Breast epithelium (tissue), 4 donors: ENCODE data around the gene CFAP100. TPM values are rescaled to one million over a fixed set of nuclear protein-coding genes. Genes with fewer than 3 reads are reported as not detected.

Experiments
- DNase-seq, 2 donors: peaks; one replicate each; pipeline ENCODE4 v3.0.0-alpha.2; 2019; ENCODE audit warnings: low spot score in 2 of 2
- H3K27ac ChIP-seq, 2 donors: fragments of 200-600 bp; sonication (generic) in 1 of 2; one replicate each; pipeline ENCODE4 v1.5.1; 2016 to 2019; ENCODE audit warnings: mild to moderate bottlenecking in 1 of 2
- H3K27me3 ChIP-seq, 2 donors: fragments of 200-600 bp; sonication (generic) in 1 of 2; one replicate each; pipeline versions ENCODE4 v1.5.1 to v1.6.0; 2017 to 2019; ENCODE audit warnings: control low read depth in 1 of 2, mild to moderate bottlenecking in 1 of 2
- H3K36me3 ChIP-seq: fragments of 200-600 bp; one replicate; pipeline ENCODE4 v1.5.1; 2019
- H3K4me1 ChIP-seq, 2 donors: fragments of 200-600 bp; sonication (generic); one replicate each; pipeline ENCODE4 v1.5.1; 2016 to 2019; ENCODE audit warnings: control low read depth in 1 of 2
- H3K4me3 ChIP-seq, 3 donors: fragments of 200-600 bp; sonication (generic); 1 replicate in 2 of 3; 2 replicates in 1 of 3; pipeline ENCODE4 v1.5.1; 2016 to 2019; ENCODE audit warnings: mild to moderate bottlenecking in 3 of 3, moderate library complexity in 2 of 3
- H3K9me3 ChIP-seq, 2 donors: fragments of 200-600 bp; sonication (generic) in 1 of 2; one replicate each; pipeline ENCODE4 v1.5.1; 2016 to 2019; ENCODE audit warnings: control low read depth in 1 of 2
- CTCF ChIP-seq, 3 donors: fragments of 450-650 bp; IDR thresholded peaks; one replicate each; pipeline ENCODE4 v1.5.1; 2016 to 2017; ENCODE audit warnings: antibody characterized with exemption in 3 of 3, mild to moderate bottlenecking in 3 of 3, moderate library complexity in 3 of 3
- POLR2A ChIP-seq: fragments of 450-650 bp; IDR thresholded peaks from one replicate; pipeline ENCODE4 v1.6.1; 2016; ENCODE audit warnings: antibody characterized with exemption, mild to moderate bottlenecking, moderate library complexity
- POLR2AphosphoS5 ChIP-seq, 3 donors: sonication (generic); formaldehyde crosslinking; IDR thresholded peaks; one replicate each; pipeline ENCODE4 v1.6.1; 2017; ENCODE audit warnings: antibody characterized with exemption in 3 of 3
- intact Hi-C: fragments of 100-400 bp; cut with DNase I; formaldehyde crosslinking; loops from one replicate; pipeline ENCODE4 v1.15.1; 2023; ENCODE audit warnings: low total_unique reads
- total RNA-seq, 3 donors: library from RNA; depleted of rRNA; stranded (reverse); fragments of >200 nt; gene quantifications; one replicate each; pipeline ENCODE4 v1.1.0, GENCODE V29; 2016

Gene CFAP100
- total RNA-seq, 3 donors from 2014 or later = not detected

- intact Hi-C loops = no loop called here
- no peaks in the 10 kb centered on the region for H3K9me3 ChIP-seq
- peaks cover 4% of the 10 kb centered on the region for H3K36me3 ChIP-seq
- TF ChIP-seq POLR2AphosphoS5 (IDR thresholded peaks at IDR 0.05) (no peak), CTCF (IDR thresholded peaks at IDR 0.05) (no peak)
- no peak for DNase-seq
- H3K4me1 ChIP-seq = no peaks in the 10 kb centered on the region
- H3K4me3 ChIP-seq = no peak overlapping the region
- H3K27me3 ChIP-seq = no peaks in the 10 kb centered on the region
- H3K27ac ChIP-seq = no peak overlapping the region
Observed at GRCh38 chr3:126464997-126465396, 70.3 kb downstream of the CFAP100 start.

DNA sequence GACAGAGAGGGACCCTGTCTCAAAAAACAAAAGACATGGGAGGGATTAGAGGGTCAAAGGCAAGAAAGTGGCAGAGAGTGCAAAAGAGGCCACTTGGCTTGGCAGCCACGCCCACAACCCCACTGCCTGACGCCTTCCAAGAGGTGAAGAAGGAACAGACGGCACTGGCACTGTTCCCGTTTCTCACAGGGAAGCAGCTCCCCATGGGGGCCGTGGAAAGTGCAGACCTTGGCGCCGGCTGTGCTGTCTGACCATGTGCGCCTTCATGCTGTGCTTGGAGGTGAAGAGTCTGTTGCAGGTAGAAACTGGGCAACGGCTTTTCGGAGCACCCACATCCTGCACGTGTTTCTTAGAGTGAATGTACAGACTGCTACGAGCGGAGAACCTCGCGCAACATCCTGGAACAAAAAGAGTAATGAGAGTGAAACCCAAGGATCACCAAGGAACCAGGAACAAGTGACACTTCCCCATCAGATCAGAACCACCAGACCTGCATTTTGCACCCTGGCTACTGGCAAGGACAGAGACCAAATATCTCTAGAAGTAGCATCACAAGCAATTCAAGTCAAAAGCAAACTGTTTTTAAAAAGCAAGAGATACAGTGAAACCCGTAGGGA lies 71.3 kb downstream of the CFAP100 start:
- TF ChIP-seq POLR2AphosphoS5 (IDR thresholded peaks at IDR 0.05) (no peak), POLR2A (no peak), CTCF (IDR thresholded peaks at IDR 0.05) (no peak)
- intact Hi-C loops = no loop called here
- Histone ChIP-seq H3K4me1 (no peaks in the 10 kb centered on the region), H3K27me3 (no peaks in the 10 kb centered on the region), H3K4me3 (no peak overlapping the region), H3K9me3 (no peaks in the 10 kb centered on the region), H3K36me3 (peaks cover 4% of the 10 kb centered on the region), H3K27ac (no peak overlapping the region)
- no peak for DNase-seq

GRCh38 chr3:126466886-126467610 lies 72.3 kb downstream of the CFAP100 start:
- Histone ChIP-seq H3K4me3 (no peak overlapping the region), H3K4me1 (peaks cover 0 to 3% of the 10 kb centered on the region in 2 donors), H3K9me3 (no peaks in the 10 kb centered on the region), H3K27me3 (no peaks in the 10 kb centered on the region), H3K27ac (no peak overlapping the region), H3K36me3 (peaks cover 4% of the 10 kb centered on the region)
- intact Hi-C loops = no loop called here
- no peak for TF ChIP-seq CTCF (IDR thresholded peaks at IDR 0.05)
- no peak for TF ChIP-seq POLR2A
- TF ChIP-seq POLR2AphosphoS5 (IDR thresholded peaks at IDR 0.05) = no peak
- no peak for DNase-seq

DNA sequence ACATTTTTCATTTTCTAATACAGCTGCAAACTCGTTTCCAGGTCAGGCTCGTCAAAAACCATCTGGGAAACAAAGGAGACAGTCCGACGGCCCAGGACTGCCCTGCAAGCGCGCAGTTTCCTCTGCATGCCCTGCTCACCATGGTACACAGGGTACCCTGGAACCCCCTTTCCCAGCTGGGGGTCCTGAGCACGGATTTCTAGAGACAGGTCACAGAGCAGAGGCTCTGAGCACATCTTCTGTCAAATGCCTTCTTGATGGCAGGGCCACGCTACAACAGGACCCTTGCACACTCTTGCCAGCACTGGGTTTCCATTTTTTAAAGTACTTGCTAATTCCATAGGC lies 72.9 kb downstream of the CFAP100 start:
- Histone ChIP-seq H3K4me1 (peaks cover 0 to 8% of the 10 kb centered on the region in 2 donors), H3K27ac (no peak overlapping the region), H3K36me3 (peaks cover 4% of the 10 kb centered on the region), H3K27me3 (no peaks in the 10 kb centered on the region), H3K9me3 (no peaks in the 10 kb centered on the region), H3K4me3 (no peak overlapping the region)
- intact Hi-C loops = no loop called here
- no peak for DNase-seq
- TF ChIP-seq POLR2A = no peak
- TF ChIP-seq CTCF (IDR thresholded peaks at IDR 0.05) = no peak
- no peak for TF ChIP-seq POLR2AphosphoS5 (IDR thresholded peaks at IDR 0.05)

- peaks cover 0 to 14% of the 10 kb centered on the region in 2 donors for H3K4me1 ChIP-seq
- no peak overlapping the region for H3K4me3 ChIP-seq
- no peaks in the 10 kb centered on the region for H3K9me3 ChIP-seq
- no peak for TF ChIP-seq POLR2AphosphoS5 (IDR thresholded peaks at IDR 0.05)
- TF ChIP-seq POLR2A = no peak
- TF ChIP-seq CTCF (IDR thresholded peaks at IDR 0.05) = no peak
- no peak for DNase-seq
- no peaks in the 10 kb centered on the region for H3K27me3 ChIP-seq
- peaks cover 4% of the 10 kb centered on the region for H3K36me3 ChIP-seq
- H3K27ac ChIP-seq = no peak overlapping the region
- intact Hi-C loops = no loop called here
Observed at GRCh38 chr3:126468028-126468891, 73.6 kb downstream of the CFAP100 start.
